ENCODE measurements around the gene PHF23.

Gene PHF23

DNA sequence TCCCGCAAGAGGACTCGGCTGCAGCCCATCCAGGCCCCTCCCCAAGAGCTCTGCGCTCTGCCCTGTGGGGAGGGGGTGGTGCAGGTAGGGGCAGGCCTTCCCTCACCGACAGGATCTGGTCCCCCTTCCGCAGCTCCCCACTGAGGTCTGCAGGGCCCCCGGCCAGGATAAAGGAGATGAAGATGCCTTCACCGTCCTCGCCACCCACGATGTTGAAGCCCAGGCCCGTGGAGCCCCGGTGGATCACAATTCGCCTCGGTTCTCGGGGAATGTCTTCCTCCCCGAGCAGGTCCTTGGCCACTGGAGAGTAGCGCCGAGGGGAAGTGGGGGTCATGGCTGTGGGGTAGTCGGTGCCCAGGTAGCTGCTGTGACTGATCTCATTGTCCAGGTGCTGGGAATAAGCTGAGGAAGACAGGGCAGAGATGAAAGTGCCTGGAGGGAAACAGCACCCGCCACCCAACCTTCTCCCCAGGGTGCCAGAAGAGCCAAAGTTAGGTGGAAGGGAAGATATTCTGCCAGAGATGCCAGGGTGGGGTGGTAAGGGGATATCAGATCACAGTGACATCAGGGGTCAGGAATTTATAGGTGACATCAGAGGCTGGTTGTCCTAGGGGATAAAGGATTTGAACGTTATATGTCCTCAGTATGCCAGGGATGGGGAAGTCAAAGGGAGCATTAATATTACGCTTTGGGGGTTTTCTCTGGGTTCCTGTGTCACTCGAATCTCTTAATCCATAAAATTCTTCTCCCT is 42.4 kb downstream of the PHF23 start:
- DNase-seq = no peak

DNA sequence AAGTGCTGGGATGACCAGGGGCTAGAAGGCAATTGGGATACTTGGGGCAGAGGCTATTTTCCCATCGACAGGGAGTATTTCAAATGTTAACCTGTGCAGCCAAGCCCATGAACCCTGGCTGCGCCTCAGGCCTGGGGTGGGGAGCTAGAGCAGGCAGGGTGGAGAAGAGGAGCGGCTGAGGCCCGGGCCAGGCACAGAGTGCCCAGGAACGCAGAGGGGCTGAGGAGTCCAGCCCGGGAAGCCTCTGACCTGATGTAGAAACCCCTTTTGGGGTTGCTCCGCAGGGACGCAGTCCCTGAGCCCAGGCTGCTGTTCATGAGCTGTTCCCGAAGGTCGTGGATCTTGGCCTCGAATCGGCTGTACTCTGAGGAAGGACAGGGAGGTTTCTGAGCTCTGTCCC is 43.3 kb downstream of the PHF23 start:
- DNase-seq = no peak

DNA sequence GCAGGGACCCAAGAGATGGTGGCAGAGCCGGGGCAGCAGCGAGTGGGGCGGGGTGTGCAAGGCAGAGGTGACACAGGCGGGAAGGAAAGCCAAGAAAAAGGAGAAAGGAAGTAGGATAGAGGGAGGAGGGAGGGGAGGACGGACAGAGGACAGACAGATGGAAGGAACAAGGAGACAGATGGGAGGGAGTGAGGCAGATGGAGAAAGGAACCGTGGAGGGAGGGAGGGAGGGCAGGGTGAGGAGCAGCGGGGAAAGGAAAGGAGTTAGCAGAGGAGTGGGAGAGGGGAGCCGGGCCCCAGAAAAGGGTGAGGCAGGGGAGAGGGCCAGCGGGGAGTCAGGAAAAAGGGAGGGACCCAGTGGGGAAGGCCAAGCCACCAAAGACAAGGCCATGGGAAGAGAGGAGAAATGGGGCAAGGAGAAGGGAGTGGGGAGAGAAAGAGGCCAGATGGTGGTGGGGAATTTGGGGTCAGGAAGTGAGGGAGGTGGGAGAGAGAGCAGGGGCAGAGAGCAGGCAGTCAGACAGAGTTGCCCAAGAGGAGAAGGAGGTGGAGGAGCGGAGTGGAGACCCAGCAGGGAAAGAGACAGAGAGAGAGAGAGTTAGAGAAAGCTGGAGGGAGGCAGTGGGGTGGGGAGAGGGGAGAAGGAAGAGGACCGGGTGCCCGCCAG is 46.9 kb downstream of the PHF23 start:
- no peak for DNase-seq

DNA sequence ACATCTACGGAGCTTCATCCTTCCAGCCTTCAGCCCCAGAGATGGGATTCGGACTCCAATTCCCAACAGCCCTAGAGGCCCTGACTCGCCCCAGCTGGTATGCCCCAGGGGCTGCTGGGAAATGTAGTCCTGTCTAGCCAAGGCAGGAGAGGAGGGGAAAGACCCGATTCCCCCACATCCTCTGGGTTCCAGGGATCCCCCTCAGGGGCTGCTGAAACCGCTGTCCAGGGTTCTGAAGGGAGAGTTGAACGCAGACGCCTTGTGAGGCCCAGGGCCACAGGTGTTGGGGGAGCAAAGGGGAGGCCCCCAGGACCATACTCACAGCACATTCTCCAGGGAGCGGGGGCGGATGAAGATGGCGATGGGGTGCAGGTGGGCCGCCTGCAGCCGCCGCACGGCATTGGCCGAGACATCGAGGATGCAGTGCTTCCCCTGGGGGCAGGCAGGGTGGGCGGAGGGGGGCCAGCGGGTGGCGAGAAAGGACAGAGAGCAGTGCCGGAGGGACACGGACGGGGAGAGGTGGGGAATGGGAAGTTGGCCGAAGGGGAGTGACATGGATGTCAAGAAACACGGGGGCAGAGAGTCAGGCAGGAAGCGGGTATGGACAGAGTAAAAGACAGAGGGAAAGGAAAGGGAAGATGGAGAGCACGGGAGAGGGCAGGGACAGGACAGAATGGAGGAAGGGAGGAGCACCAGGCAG is 47.5 kb downstream of the PHF23 start:
- no peak for DNase-seq

DNA sequence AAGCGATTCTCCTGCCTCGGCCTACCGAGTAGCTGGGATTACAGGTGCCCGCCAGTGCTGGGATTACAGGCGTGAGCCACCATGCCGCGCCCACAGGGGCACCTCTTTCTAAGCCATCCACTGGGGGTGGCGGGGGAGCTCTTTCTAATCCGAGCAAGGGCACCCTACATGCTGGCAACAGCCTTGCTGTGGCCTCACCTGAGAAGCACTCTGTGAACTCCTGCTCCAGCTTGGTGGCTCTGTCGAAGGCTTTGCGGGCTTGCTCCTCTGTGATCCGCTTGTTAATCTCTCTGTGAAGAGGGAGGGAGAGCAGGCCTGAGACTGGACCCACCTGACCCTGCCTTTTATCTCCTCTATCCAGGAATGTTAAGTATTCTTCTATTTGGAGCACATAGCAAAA is 48.2 kb downstream of the PHF23 start:
- no peak for DNase-seq

DNA sequence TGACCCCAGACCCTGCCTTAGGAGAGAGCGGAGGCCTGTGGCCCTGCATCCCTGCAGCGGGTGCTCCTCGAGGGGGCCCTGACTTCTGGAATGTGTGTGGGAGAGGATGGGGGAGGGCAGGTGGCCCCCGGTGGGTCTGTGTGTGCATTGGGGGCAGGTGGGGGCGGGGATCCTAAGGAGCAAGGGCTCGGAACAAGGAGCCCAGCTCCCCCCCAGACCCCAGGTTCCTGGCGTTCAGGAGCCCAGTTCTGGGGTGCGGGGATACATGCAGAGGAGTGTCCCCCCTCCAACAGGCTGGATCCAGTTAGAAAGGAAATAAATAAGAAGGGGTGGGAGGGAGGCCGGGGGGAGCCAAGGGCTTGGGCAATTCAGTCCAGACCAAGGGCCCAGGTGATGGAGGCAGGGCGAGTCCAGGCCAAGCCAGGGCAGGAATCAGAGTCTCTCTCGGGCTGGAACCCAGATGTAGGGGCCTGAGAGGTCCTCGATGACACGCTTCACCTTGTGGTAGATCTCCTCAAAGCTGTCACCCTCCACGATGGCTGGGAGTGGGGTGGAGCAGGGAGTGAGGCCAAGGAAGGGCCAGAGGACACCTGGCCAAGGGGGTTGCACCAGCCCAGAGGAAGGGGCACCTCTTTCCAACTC is 48.9 kb downstream of the PHF23 start:
- DNase-seq = no peak

DNA sequence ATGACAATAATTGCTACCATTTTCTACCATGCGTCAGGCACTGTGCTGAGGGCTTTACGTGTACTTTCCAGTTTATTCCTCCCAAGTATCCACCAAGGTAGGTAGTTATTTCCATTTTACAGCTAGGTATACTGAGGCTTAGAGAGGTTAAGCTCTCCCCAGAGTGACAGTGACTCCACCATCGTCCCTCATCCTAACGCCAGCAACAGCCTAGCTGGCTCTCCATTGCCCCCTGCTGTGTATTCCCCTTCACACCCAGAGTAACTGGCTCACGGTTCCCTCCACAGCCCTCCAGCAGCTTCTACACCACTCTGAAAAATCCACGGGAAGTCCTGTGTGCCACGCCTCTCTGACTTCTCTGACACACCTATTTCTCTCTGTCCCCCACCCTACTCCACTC is 53.0 kb downstream of the PHF23 start:
- no peak for DNase-seq
